HG03378 (cell line): ENCODE results near the gene MAGI3.
"Not testable (repeated sequence)": the region's sequence is repeated elsewhere in the genome, so short reads cannot be mapped to it uniquely, and the experiment has no call there.

Experiments
- ATAC-seq: cut with Tn5 transposase; IDR thresholded peaks from one replicate; pipeline ENCODE4 v1.9.1; 2021; ENCODE audit warnings: mild to moderate bottlenecking, moderate library complexity; ENCODE audit not compliant: unreplicated experiment

Gene MAGI3

DNA sequence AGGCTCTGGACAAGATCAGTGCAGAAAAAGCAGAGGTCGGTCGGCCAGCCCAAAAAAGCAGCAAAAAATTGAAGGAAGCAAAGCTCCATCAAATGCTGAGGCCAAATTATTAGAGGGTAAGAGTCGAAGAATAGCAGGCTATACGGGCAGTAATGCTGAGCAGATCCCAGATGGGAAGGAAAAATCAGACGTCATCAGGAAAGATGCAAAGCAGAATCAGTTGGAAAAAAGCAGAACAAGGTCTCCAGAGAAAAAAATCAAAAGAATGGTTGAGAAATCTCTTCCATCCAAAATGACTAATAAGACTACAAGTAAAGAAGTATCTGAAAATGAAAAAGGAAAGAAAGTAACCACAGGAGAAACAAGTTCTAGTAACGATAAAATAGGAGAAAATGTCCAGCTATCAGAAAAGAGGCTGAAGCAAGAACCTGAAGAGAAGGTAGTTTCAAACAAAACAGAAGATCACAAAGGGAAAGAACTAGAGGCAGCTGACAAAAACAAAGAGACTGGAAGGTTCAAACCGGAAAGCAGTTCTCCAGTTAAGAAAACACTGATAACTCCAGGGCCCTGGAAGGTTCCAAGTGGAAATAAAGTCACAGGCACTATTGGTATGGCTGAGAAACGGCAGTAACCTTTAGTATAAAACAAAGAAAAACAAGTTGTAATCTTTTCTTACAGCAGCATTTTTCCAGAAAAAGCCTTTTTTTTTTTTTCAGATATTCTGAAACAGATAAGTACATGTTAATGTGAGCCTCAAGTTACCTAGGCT is 293.3 kb downstream of the MAGI3 start:
- no peak for ATAC-seq

DNA sequence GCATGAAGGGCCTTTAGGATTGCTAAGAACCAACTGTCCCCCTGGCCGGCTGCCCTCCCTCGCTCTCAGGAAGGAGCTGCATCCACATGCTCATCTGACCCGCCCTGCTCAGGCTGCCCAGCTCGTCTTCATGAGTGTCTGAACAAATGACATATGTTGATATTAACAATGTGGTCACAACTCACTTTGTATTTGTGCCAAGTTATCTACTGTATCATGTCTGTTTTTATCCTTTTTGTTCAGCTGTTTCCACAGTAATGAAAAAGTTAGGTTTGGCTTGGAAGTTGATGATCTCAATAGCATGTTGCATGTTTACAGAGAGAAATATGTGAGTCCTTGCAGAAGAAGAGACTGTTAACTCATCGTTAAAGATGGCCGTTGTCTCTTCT is 293.8 kb downstream of the MAGI3 start:
- no peak for ATAC-seq

DNA sequence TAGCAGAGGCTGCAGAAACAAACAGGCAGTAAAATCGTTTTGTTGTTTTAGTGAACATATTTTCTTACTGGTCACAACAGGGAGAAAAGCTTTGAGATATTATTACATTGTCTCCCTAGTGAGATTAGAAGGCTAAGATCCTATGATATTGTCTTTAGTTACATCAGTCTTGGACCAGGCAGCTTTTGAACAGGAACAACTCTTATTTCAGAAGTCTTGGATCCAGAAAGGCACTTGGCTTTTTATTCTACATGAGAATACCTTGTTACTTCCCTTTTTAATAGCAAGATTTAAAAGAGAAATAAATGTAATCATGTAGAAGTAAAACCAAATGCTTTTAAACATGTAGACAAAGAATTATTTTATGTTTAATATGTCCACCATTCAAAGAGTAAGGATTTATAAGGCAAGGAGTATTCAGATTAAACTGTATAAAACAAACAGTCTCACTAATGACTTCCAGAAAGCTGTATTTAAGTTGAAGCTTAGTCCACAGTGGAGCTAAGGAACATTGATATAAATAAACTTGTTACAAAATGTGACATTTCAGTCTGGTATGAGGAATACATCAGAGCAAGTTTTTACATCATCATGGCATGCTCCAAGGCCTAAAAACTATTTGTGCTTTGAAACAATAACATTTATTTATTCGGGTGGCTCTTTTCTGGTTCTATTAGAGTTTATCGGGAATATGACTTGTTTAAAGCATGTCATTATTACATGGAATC is 296.7 kb downstream of the MAGI3 start:
- ATAC-seq = no peak

- ATAC-seq = no peak
These were observed 300.9 kb downstream of the MAGI3 start for GRCh38 chr1:113691184-113691583.

DNA sequence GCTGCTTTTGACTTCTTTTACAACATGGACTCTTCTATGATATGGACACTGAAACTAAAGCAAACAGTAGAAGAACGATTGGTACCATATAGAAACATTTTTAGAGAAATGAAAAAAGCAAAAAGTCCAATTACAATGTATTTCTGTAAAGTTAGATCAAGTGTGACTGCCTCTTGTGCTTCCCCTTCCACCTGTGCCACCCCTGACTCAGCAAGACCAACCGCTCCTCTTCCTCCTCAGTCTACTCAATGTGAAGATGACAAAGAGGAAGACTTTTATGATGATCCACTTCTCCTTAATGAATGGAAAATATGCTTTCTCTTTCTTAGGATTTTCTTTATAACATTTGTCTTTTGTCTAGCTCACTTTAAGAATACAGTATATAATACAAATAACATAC is 302.0 kb downstream of the MAGI3 start:
- no peak for ATAC-seq

- no peak for ATAC-seq
These were observed 302.6 kb downstream of the MAGI3 start for GRCh38 chr1:113692824-113693431.

DNA sequence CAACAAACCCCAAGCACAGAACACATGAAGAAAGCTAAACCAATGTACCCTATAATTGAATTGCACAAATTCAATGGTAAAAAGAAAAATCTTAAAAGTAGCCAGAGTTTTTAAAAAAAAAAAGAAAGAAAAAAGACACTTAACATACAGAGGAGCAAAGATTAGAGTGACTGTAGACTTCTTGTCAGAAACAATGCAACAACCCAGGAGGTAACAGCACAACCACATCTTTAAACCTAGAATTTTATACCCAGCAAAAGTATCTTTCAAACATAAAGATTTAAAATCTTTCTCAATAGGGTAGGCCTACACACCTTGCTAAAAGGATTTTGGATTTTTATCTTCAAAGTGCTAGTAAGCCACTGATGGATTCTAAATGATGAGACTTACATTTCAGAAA is 304.6 kb downstream of the MAGI3 start:
- ATAC-seq = no peak

DNA sequence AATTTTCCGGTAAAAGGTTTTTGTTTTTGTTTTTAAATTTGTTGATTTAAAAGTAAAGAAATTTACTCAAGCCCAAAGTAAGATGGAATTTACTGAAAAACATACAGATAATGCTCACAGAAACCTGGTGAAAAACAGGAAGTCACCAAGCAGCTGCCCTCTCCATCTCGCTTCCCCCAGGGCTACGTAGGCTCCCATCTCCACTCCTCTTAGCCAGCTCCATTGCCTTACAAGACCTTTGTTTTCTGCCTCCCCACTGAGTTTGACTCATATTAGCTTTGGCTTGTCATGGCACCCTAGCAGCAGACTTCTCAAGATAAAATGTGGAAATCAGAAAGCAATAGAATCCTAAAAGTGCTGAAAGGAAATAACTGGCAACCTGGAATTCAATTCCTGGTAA is 311.1 kb downstream of the MAGI3 start:
- no peak for ATAC-seq

DNA sequence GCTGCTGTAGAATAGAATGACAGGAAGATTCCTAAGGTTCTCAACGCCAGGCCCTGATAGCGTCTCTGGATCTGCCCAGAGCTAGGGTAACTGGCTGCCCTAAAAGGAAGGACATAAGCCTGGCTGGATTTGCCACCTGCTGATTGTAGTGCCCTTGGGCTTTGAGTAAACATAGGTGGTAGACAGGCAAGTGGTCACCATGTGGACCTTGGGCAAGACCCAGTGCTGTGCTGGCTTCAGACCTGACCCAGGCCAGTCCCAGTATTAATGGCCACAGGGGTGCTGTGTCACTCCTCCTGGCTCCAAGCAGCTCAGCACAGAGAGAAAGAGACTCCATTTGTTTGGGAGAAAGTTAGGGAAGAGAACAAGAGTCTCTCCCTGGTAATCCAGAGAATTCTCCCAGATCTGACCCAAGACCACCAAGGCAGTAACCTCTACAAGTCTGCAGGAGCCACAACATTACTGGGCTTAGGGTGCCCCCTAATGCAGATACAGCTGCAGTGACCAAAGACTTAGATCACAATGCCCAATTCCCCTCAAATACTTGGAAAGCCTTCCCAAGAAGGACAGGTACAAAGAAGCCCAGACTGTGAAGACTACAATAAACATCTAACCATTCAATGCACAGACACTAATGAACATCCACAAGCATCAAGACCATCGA is 324.4 kb downstream of the MAGI3 start:
- no peak for ATAC-seq

GRCh38 chr1:113717506-113717905 is 327.2 kb downstream of the MAGI3 start:
- not testable (repeated sequence) for ATAC-seq

- not testable (repeated sequence) for ATAC-seq
These were observed 328.3 kb downstream of the MAGI3 start for GRCh38 chr1:113718621-113719020.

DNA sequence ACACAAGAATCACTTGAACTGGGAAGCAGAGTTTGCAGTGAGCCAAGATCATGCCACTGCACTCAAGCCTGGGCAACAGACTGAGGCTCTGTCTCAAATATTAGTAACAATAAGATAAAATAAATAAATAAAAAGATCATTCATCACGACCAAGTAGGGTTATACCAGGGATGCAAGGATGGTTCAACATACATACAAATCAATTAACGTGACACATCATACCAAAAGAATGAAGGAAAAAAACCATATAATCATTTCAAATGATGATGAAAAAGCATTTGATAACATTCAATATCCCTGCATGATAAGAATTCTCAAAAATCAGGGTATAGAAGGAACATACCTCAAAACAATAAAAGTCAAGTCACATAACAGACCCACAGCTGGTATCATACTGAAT is 330.7 kb downstream of the MAGI3 start:
- ATAC-seq = no peak

DNA sequence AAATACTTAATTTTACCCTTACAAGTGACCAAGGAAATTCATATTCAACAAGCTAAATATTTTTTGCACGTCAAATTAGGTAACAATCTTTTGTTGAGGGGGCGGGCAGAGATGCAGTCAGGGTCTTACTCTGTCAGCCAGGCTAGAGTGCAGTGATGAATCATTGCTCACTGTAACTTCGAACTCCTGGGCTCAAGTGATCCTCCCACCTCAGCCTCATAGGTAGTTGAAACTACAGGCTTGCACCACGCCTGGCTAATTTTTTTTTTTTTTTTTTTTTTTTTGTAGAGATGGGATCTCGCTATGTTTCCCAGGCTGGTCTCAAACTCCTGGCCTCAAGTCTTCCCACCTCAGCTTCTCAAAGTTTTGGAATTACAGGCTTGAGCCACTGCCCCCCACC is 342.5 kb downstream of the MAGI3 start:
- ATAC-seq = no peak

DNA sequence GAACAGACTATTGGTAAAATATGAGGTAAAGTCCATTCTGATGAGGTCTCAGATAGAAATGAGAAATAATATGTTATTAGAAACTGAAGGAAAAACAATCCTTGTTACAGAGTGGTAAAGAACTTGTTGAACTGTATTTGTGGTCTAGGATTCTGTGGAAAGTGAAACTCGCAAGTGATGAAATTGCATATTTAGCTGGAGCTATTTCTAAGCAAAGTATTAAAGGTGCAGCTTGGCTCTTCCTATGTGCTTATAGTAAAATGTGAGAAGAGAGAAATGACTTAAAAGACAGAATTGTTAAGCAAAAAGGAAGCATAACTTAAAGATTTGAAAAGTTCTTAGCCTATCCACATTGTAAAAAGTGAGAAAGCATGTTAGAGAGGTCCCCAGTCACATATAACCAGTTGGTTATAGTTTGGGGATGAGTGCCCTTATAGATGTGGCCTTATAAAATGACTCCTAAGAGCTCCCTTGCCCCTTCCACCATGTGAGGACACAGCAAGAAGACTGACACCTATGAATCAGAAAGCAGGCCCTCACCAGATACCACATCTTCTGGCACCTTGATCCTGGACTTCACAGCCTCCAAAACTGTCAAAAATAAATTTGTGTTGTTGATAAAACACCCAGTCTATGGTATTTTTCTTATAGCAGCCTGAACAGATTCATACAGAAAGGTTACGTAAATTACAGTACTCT is 344.2 kb downstream of the MAGI3 start:
- no peak for ATAC-seq
